Hematopoietic multipotent progenitor cell treated with erythropoietin and hydrocortisone succinate and interleukin-3 and kit ligand, for 15 days (in vitro differentiated cells): ENCODE data around the gene GNPTAB.

Experiments used
- DNase-seq: peaks from one replicate; pipeline ENCODE4 v3.0.0-alpha.2; 2015; ENCODE audit warnings: low spot score

GNPTAB gene

GRCh38 chr12:101772012-101772775 is 58.6 kb downstream of the GNPTAB start:
- no peak for DNase-seq

DNA sequence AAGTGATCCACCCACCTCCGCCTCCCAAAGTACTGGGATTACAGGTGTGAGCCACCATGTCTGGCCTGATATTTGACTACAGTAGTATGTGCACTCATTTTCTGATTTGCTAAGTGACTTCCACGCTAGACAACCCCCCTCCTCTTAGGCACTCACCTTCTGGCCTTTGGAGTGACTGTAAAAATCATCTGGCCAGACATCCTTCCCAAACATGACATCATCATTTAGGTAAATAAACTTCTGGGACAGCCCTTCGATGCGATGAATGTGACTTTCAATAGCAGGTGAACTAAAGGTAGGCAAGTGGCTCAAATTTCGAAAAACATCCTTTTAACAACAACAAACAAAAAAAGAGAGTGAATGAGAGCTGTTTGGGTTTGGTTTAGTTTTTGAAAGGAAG is 60.9 kb downstream of the GNPTAB start:
- no peak for DNase-seq

- no peak for DNase-seq
Observed at GRCh38 chr12:101768781-101769180, 62.0 kb downstream of the GNPTAB start.

DNA sequence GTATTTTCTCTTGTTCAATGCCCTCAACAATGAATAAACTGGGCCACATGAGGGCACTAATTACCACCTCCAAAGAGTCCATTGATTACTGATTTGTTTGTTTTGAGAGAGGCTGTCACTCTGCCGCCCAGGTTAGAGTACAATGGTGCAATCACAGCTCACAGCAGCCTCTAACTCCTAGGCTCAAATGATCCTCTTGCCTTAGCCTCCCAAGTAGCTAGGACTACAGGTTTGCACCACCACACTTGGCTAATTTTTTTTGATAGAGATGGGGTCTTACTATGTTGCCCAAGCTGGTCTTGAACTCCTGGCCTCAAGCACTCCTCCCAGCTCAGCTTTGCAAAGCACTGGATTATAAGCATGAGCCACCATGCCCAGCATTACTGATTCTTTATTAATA is 63.2 kb downstream of the GNPTAB start:
- DNase-seq: no peak

- no peak for DNase-seq
Observed at GRCh38 chr12:101764051-101764792, 66.5 kb downstream of the GNPTAB start.

DNA sequence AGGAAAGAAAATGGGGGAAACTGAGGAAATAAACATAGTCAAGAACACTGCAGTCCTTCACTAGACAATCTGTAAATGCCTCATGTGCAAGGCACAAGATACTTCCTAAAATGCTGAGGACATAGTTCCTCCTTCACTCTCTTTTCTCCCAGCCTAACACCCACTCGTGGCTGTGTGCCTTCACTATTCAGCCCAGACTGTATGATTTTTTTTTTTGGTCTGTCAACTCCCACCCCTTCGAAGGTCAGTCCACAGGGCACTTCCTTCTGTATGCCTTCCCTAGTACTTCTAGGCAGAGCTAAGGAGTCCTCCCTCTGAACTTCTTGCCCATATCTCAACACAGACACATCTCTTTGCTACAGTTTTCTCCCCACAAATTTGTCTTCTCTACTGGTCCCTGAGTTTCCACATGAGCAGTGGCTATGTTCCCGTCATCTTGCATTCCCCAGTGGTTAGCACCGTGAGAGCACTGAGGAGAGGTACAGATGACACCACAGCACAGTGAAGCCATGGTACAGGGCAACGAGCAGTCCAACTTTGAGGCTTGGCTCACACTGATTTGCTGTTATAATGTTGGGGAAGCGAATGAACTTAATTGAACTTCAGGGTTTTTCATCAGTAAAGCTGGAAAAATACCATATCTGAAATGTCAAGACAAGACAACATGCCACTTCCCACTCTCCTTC is 67.4 kb downstream of the GNPTAB start:
- DNase-seq: no peak

DNA sequence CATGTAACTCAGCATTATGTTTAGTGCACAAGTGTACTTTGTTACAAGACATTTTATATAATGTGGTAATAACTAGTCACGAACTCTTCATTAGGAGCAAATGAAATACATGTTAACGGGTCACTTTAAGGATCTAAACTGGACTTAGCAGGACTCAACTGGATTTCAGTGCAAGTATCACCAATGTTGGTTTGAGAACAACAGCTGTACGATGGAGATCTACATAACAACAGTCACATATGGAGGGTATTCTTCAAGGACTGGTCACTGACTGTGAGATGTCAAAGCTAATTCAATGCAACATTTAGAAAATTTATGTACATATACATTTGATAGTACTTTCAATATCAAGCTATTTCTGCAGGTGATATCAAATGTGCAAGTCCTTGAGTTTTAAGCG is 69.0 kb downstream of the GNPTAB start:
- no peak for DNase-seq

DNA sequence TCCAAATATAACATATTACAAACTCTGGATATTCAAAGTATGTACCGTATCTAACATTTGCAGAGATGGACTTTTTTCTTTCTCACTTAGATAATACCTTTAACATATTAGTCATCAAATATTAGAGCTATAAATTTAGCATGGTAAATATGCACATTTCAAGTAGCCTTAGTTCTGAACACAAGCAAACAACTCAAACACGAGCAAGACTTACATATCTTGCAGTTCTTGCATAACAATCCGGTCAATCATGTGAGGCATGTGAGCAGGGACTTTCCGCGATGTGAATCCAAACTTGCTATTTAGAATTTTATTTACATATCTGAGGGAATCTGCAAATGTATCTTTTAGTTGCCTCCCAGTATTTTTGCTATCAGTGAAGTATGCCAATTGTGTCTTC is 69.4 kb downstream of the GNPTAB start:
- DNase-seq: no peak

- peak; percentile 64 for DNase-seq
Observed at GRCh38 chr12:101759396-101760047, 71.2 kb downstream of the GNPTAB start.

- no peak for DNase-seq
Observed at GRCh38 chr12:101750152-101750551, 80.6 kb downstream of the GNPTAB start.

DNA sequence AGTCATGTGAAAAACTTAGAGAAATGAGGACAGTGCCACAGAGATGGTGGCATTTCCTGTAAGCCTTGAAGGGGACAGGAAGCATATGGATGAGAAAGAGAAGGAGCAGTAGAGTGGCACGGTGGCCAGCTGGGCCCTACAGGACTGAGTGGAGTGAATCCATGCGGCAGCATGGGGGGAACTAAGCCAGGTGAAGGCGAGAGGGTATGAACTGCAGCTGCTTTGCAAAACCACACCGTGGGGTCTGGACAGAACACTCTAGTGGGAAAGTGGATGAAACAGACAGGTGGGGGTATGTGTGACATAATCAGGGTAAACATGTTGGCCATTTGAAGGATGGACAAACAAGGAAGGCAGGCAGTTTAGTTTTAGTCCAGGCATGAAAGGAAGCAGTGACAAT is 81.1 kb downstream of the GNPTAB start:
- DNase-seq: no peak

DNA sequence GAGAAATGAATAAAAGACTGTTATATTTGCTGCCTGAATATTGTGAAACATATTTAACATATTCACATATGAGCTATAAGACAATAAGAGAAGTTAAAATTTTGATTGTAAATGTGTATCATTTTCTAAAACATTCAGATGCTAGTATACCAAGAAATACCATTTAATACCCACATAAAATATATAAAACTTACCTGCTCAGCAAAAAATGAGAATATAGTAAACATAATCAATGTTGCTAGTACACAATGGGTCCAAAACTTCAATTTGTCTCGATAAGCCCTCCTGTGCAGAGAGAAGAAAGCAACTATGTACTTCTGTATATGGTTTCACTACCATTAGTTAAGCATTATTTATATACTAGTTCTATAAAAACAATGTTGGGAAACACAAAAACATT is 81.9 kb downstream of the GNPTAB start:
- DNase-seq: no peak

DNA sequence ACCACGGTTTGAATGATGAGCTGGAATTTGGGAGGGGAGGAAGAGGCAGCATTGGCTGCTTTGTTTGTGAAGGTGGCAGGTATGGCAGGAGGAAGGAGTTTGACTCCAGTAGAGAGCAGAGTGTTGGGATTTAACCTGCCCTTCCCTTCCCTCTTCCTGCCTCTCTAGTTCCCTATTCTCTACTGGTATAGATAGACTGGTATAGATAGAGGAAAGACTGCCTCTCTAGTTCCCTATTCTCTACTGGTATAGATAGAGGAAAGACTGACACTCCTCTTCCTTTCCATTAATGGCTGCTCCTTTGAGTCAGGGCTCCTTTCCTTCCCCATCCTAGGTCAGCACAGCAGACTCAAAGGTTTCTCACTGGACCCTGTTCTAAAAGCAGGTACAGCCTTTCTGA is 83.1 kb downstream of the GNPTAB start:
- DNase-seq: no peak

DNA sequence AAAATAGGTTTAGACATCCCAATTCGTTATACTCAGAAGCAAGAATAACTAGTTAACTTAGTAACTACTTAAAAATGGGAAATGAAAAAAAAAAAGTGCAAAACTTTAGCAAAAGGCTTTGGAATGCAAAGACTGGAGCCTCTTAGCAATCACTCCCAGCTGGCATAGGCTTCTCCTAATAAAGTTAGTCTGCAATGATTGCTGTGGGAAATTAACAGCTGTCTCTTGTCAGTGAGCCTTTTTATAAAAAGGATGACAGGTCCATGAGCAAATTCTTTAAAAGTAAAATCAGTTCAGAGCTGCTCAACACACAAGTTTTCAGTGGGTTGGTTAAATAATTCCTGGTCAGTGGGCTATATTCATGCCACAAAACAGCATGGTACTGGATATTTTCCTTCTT is 84.1 kb downstream of the GNPTAB start:
- no peak for DNase-seq

DNA sequence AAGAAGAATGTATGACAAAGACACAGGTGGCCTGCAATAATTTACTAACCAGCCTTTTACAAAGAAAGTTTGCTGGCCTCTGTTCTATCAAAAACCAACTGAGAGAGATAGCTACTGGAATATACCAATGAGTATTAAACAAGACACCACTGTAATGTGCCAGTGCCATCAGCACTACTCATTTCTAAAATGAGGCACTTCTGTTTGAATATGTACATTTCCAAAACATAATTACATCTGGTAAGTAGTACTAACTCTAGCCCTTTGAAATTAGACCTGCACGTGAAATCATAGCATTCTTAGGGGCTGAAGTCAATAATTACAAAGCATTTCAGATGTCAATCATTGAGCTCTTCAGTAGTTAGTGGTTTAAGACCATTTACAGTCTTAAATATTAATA is 84.6 kb downstream of the GNPTAB start:
- no peak for DNase-seq

DNA sequence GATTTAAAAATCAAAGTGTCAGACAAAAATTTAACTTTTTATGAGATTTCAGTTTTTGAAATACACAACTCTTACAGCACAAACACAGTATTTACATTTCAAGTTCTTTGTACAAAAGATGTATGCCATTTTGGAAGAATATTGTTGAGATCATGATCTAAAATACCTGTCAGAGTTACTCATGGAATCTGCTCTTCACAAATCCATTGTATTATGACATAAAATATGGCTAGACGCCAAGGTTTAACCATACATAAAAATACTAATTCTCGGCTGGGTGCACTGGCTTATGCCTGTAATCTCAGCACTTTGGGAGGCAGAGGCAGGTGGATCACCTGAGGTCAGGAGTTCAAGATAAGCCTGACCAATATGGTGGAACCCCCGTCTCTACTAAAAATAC is 85.3 kb downstream of the GNPTAB start:
- no peak for DNase-seq

GRCh38 chr12:101743724-101744472 is 86.9 kb downstream of the GNPTAB start:
- no peak for DNase-seq

DNA sequence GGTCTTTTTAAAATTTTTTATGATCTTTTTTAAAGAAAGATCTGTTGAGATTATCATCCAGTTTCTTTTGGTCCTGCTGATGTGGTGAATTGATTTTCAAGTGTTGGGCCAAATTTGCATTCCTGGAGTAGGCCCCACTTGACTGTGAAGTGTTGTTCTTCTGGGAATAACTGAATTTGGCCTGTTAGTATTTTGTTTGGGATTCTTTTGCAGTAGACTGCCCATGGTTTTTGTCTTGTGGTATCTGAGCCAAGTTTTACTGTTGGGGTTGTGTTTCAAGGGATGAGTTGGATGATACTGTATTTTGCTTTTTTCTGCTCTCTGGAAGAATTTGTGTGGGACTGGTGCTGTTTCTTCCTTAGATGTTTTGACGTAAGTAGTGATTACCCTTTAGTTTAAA is 87.5 kb downstream of the GNPTAB start:
- DNase-seq: no peak

GRCh38 chr12:101740980-101741379 is 89.8 kb downstream of the GNPTAB start:
- no peak for DNase-seq

GRCh38 chr12:101740566-101740965 is 90.2 kb downstream of the GNPTAB start:
- DNase-seq: no peak

DNA sequence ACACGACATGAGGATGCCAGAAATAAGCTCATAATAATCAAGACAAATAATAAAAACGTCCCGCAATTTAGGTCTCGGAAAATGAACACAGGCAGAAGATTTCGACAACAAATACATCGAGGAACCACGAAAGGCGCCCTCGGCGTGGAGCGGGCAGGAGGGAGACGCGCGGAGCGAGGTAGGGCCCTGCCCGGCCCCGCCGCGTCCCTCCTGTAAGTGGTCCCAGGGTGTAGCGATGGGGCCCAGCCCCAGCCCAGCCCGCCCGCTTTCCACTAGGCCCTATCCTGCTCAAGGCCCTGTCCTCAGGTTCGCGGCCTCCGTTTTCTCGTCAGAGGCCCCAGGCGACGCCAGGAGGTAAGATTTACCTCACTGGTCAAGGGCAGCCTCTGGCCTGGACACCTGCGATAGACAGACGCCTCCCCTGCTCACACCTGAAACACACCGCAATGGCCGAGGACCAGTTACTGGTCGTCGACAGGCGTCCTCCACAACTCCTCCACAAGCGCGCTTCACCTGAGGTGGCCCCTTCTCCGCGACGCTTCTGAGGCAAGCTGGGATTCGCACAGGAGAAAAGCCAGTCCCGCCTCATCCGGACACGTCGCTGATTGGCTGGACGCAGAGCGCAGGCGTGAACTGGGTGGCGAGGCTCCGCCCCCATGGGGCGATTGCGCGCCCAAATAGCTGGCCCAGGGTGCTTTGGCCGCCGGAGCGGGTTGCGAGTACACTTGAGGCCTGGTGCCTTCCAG is 91.7 kb downstream of the GNPTAB start, which contains the start of gene SYCP3:
Gene SYCP3, minus strand, starts transcription at position 543 of the 746 bp plus-strand sequence. CDS start 1,527 bp downstream, outside the sequence.
- no peak for DNase-seq
